ENCODE results near the gene MLIP. TPM values are rescaled to one million over a fixed set of nuclear protein-coding genes. Genes with fewer than 3 reads are reported as not detected.
"Not testable (repeated sequence)": the region's sequence is repeated elsewhere in the genome, so short reads cannot be mapped to it uniquely, and the experiment has no call there.

The MLIP gene
- total RNA-seq, 2 experiments from 2014 or later = not detected

DNA sequence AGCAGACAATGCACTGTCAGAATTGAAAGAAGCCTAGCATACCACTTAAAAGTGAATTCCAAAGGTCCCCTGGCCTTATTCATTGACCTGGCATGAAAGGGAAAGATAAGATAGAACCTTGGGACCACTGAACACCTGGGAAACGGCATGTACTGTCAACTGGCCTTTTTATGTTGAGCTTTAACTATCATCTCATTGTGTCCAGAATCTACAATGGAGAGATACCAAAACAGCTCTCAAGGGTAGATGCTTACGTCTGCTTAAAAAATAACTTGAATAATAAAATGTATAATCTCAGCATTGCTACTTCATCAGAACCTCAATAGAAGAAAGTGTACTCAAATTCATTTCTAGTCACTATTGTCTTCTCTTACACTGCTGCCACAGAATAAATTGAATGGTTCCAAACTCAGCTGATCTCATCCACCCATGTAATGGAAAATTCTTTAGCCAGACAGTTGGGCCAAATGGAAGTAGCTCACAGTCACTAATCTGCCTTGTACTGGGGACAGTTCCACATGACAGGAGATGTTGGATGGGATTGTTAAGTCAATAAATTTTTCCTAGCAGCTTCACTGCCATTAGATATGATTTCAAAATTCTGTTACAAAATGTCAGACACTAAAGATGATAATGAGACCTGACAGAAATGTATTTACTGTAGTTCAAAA, 93.8 kb downstream of the MLIP start:
- POLR2A ChIA-PET = no interaction called here
- Mint-ChIP-seq H3K9me3 (no peaks in the 10 kb centered on the region), H3K36me3 (ENCODE audit: low read depth) (no peaks in the 10 kb centered on the region), H3K4me1 (ENCODE audit: low read depth) (no peaks in the 10 kb centered on the region), H3K27ac (no peak overlapping the region), H3K4me3 (no peak overlapping the region), H3K27me3 (no peaks in the 10 kb centered on the region)
- CTCF ChIA-PET = no interaction called here
- intact Hi-C loops (cut with micrococcal nuclease) = no loop called here
- TF ChIP-seq CTCF (IDR thresholded peaks at IDR 0.05) = no peak
- ATAC-seq (no peak), DNase-seq (no peak)

DNA sequence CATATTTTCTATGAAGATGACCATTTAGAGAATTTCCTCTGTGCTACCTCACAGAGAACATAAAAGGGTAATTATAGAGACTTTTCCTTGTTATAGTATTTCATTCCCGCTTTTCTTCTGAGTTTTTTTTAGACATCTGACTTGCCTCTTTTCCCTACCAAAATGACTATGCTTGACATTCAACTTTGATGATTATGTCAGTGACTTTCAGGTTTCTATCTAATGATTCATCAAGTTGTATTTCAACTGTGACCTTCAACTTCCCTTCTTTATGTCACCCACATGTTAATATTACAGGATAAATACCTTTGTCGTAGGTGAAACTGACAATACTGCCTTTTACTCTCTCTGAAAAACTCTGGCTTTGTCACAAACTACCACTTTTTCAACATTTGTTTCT, 95.3 kb downstream of the MLIP start:
- intact Hi-C loops (cut with micrococcal nuclease) = no loop called here

GRCh38 chr6:54209983-54210382, 98.7 kb downstream of the MLIP start:
- H3K36me3 Mint-ChIP-seq (ENCODE audit: low read depth); POLR2A ChIA-PET; intact Hi-C loops (cut with micrococcal nuclease); CTCF ChIA-PET; ATAC-seq; DNase-seq; H3K27me3 Mint-ChIP-seq; H3K4me1 Mint-ChIP-seq (ENCODE audit: low read depth); H3K27ac Mint-ChIP-seq; H3K9me3 Mint-ChIP-seq; H3K4me3 Mint-ChIP-seq: not testable (repeated sequence)

More for the DNA sequence above, 95.3 kb downstream of the MLIP start:
- TF ChIP-seq CTCF (IDR thresholded peaks at IDR 0.05) = no peak
- no peaks in the 10 kb centered on the region for H3K36me3 Mint-ChIP-seq (ENCODE audit: low read depth)
- POLR2A ChIA-PET = no interaction called here
- H3K27ac Mint-ChIP-seq = no peak overlapping the region
- no peak overlapping the region for H3K4me3 Mint-ChIP-seq
- no peak for DNase-seq
- CTCF ChIA-PET = no interaction called here
- no peaks in the 10 kb centered on the region for H3K27me3 Mint-ChIP-seq
- no peaks in the 10 kb centered on the region for H3K9me3 Mint-ChIP-seq
- no peaks in the 10 kb centered on the region for H3K4me1 Mint-ChIP-seq (ENCODE audit: low read depth)
- ATAC-seq = no peak

DNA sequence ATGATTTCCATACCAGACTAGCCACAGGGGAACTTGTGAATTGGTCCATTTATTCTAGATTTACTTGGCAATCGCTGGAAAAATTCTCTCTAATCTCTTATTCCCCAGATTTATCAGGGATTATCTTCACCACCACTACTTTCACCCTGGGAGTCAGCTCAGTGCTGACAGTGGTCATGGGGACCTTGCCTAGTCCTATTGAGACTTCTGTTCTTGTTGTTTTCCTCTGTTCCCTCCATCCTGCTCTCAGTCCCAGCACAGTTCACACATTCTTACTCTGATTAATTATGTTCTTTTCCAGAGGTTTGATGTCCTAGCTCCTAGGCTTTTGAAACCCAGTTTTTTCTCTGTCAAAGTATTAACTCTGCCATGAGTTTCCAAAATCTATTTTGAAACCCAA, 103.0 kb downstream of the MLIP start:
- ATAC-seq = no peak
- Mint-ChIP-seq H3K4me1 (ENCODE audit: low read depth) (no peaks in the 10 kb centered on the region), H3K4me3 (no peak overlapping the region), H3K9me3 (no peaks in the 10 kb centered on the region), H3K36me3 (ENCODE audit: low read depth) (no peaks in the 10 kb centered on the region), H3K27ac (no peak overlapping the region), H3K27me3 (no peaks in the 10 kb centered on the region)
- POLR2A ChIA-PET = no interaction called here
- CTCF ChIA-PET = no interaction called here
- TF ChIP-seq CTCF (IDR thresholded peaks at IDR 0.05) = no peak
- no peak for DNase-seq
- intact Hi-C loops (cut with micrococcal nuclease) = no loop called here

GRCh38 chr6:54216336-54216735, 105.1 kb downstream of the MLIP start:
- ATAC-seq (no peak), DNase-seq (no peak)
- intact Hi-C loops (cut with micrococcal nuclease) = no loop called here
- H3K9me3 Mint-ChIP-seq = no peaks in the 10 kb centered on the region
- no peak overlapping the region for H3K27ac Mint-ChIP-seq
- H3K4me1 Mint-ChIP-seq (ENCODE audit: low read depth) = no peaks in the 10 kb centered on the region
- no peak overlapping the region for H3K4me3 Mint-ChIP-seq
- H3K27me3 Mint-ChIP-seq = no peaks in the 10 kb centered on the region
- POLR2A ChIA-PET = no interaction called here
- CTCF ChIA-PET = no interaction called here
- no peaks in the 10 kb centered on the region for H3K36me3 Mint-ChIP-seq (ENCODE audit: low read depth)
- no peak for TF ChIP-seq CTCF (IDR thresholded peaks at IDR 0.05)

DNA sequence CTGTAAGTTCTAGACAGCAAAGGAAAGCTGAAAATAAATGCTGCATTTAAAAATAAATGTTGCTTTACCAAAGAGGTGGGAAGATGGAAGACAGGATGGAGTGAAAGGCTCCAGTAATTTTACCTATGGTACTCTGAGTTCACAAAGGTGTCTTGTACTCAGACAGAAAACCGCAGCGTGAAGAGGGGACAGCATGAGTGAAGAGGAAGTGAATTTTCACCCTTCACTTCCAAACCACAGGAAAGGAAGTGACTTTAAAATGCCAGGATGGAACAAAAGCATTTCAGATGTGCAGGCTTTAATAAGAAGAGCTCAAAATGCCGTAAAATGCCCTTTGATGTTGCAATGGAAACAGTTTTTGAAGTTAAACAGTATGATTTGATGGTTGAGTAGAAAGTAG, 105.8 kb downstream of the MLIP start:
- Mint-ChIP-seq H3K27ac (no peak overlapping the region), H3K9me3 (no peaks in the 10 kb centered on the region), H3K4me1 (ENCODE audit: low read depth) (no peaks in the 10 kb centered on the region), H3K36me3 (ENCODE audit: low read depth) (no peaks in the 10 kb centered on the region), H3K4me3 (no peak overlapping the region), H3K27me3 (no peaks in the 10 kb centered on the region)
- DNase-seq (no peak), ATAC-seq (no peak)
- ChIA-PET POLR2A (no interaction called here), CTCF (no interaction called here)
- no peak for TF ChIP-seq CTCF (IDR thresholded peaks at IDR 0.05)
- intact Hi-C loops (cut with micrococcal nuclease) = no loop called here

All from activated CD8-positive, alpha-beta T cell treated with anti-CD3 and anti-CD28 coated beads for 36 hours (primary cell).